OCI-LY3 (cell line): ENCODE results near the gene GIPR.

Experiments
- EZH2phosphoT487 ChIP-seq: fragments of 200-600 bp; shearing (Covaris generic); IDR thresholded peaks from 2 replicates; pipeline ENCODE4 v1.6.1; 2018; ENCODE audit warnings: antibody characterized with exemption, mixed run types, low read depth
- TF ChIP-seq, protein P1 (sequence below): fragments of 200-600, 300-600 bp; sonication (generic); IDR thresholded peaks from 2 replicates; pipeline ENCODE4 v1.5.1; 2014; ENCODE audit warnings: antibody characterized with exemption, low read length, low read depth

DNA sequence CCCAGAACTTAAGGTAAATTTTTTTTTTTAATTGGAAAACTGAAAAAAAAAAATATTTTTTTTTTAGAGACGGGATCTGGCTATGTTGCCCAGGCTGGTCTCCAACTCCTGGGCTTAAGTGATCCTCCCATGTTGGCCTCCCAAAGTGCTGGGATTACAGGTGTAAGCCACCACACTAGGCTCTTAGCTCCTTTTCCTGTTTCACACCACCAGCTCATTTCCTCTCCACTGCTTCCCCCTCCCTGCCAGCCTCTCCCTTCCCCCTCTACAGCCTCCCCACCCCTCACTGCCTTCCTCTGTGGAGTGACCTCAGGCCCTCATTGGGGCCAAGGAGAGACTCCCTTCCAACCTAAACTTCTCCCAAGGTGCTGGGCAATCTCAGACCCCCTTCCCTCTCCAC lies 4.2 kb upstream of the GIPR start:
- TF ChIP-seq, protein P1, sequence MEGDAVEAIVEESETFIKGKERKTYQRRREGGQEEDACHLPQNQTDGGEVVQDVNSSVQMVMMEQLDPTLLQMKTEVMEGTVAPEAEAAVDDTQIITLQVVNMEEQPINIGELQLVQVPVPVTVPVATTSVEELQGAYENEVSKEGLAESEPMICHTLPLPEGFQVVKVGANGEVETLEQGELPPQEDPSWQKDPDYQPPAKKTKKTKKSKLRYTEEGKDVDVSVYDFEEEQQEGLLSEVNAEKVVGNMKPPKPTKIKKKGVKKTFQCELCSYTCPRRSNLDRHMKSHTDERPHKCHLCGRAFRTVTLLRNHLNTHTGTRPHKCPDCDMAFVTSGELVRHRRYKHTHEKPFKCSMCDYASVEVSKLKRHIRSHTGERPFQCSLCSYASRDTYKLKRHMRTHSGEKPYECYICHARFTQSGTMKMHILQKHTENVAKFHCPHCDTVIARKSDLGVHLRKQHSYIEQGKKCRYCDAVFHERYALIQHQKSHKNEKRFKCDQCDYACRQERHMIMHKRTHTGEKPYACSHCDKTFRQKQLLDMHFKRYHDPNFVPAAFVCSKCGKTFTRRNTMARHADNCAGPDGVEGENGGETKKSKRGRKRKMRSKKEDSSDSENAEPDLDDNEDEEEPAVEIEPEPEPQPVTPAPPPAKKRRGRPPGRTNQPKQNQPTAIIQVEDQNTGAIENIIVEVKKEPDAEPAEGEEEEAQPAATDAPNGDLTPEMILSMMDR, result no peak
- no peak for TF ChIP-seq EZH2phosphoT487
